Stimulated activated naive CD4-positive, alpha-beta T cell treated with Interleukin-2 at 50 U/mL for 16 hours (primary cell): ENCODE results near the gene STX8.

ENCODE experiments used
- DNase-seq: peaks from one replicate; lab custom pipeline; 2025; lab: John Stamatoyannopoulos, UW

STX8 gene

GRCh38 chr17:9226794-9227135 is 348.9 kb downstream of the STX8 start:
- DNase-seq: peak; percentile 18

- no peak for DNase-seq
Measured at GRCh38 chr17:9226130-9226793, 349.4 kb downstream of the STX8 start.

GRCh38 chr17:9225305-9226101 is 350.1 kb downstream of the STX8 start:
- DNase-seq: no peak

- DNase-seq: no peak
Measured at GRCh38 chr17:9224485-9224884, 351.1 kb downstream of the STX8 start.

GRCh38 chr17:9223531-9223930 is 352.1 kb downstream of the STX8 start:
- no peak for DNase-seq

- DNase-seq: no peak
Measured at GRCh38 chr17:9221922-9222180, 353.8 kb downstream of the STX8 start.

GRCh38 chr17:9221147-9221921 is 354.3 kb downstream of the STX8 start:
- DNase-seq: no peak

GRCh38 chr17:9220398-9221146 is 355.0 kb downstream of the STX8 start:
- no peak for DNase-seq

- DNase-seq: no peak
Measured at GRCh38 chr17:9219631-9220397, 355.8 kb downstream of the STX8 start.

GRCh38 chr17:9218911-9219310 is 356.7 kb downstream of the STX8 start:
- no peak for DNase-seq

GRCh38 chr17:9218064-9218635 is 357.5 kb downstream of the STX8 start:
- DNase-seq: no peak

- DNase-seq: no peak
Measured at GRCh38 chr17:9217151-9218056, 358.2 kb downstream of the STX8 start.

- no peak for DNase-seq
Measured at GRCh38 chr17:9215465-9215864, 360.2 kb downstream of the STX8 start.

GRCh38 chr17:9213303-9213640 is 362.3 kb downstream of the STX8 start:
- no peak for DNase-seq

- no peak for DNase-seq
Measured at GRCh38 chr17:9212376-9213302, 363.0 kb downstream of the STX8 start.

- DNase-seq: no peak
Measured at GRCh38 chr17:9211133-9211765, 364.4 kb downstream of the STX8 start.

GRCh38 chr17:9209781-9210370 is 365.7 kb downstream of the STX8 start:
- DNase-seq: no peak

GRCh38 chr17:9209347-9209746 is 366.3 kb downstream of the STX8 start:
- DNase-seq: no peak
